ENCODE results near the gene TRIP13. TPM values are rescaled to one million over a fixed set of nuclear protein-coding genes. Genes with fewer than 3 reads are reported as not detected.
A peak's percentile ranks its signal among the peaks of the same experiment; 100 is the strongest.

Gene TRIP13
- total and polyA plus RNA-seq, 9 of the 15 experiments (the other 6 are each of a cell fraction or from before 2014, with no cell fraction given), result 24.1 to 116 (median 53.2) TPM

- TF ChIP-seq ZFP1 (CRISPR knock-in tag; IDR thresholded peaks at IDR 0.05), result no peak
- TF ChIP-seq ZBTB49 (CRISPR knock-in tag; IDR thresholded peaks at IDR 0.05; ENCODE audit: borderline replicate concordance), result no peak
- TF ChIP-seq ZNF165 (CRISPR knock-in tag; IDR thresholded peaks at IDR 0.05; ENCODE audit: borderline replicate concordance), result no peak
- no peak for TF ChIP-seq HMG20B (CRISPR knock-in tag; IDR thresholded peaks at IDR 0.05)
- TF ChIP-seq OTX1 (CRISPR knock-in tag; IDR thresholded peaks at IDR 0.05), result peak; percentile 41; the same call in 1 of the 2 replicates
- no peak for TF ChIP-seq RNF219 (CRISPR knock-in tag; IDR thresholded peaks at IDR 0.05)
- TF ChIP-seq CTBP1 (IDR thresholded peaks at IDR 0.05; ENCODE audit: borderline replicate concordance), result peak; percentile 87
- no peak for TF ChIP-seq ZFP36 (IDR thresholded peaks at IDR 0.05; ENCODE audit: low read depth, low read length, partially characterized antibody)
- no peak for TF ChIP-seq ZNF644 (tag; IDR thresholded peaks at IDR 0.05; ENCODE audit: low read depth)
- 0 out of 2 replicates have a peak, but pooled peaks have one; percentile 26 for TF ChIP-seq USF1 (CRISPR knock-in tag; IDR thresholded peaks at IDR 0.05)
- TF ChIP-seq ZNF124 (CRISPR knock-in tag; IDR thresholded peaks at IDR 0.05), result no peak
- no peak for TF ChIP-seq CLOCK (CRISPR knock-in tag; IDR thresholded peaks at IDR 0.05; ENCODE audit: borderline replicate concordance)
- TF ChIP-seq ZNF592 (IDR thresholded peaks at IDR 0.05), result peak; percentile 76
- TF ChIP-seq MTA2 (IDR thresholded peaks at IDR 0.05; ENCODE audit: low read depth), result peak; percentile 50; the same call in 1 of the 2 replicates
- TF ChIP-seq HLTF (IDR thresholded peaks at IDR 0.05), result no peak
These were observed at the start of gene TRIP13, which contains the start of gene BRD9 (continued) for GRCh38 chr5:892394-893136.

Measured in K562 (cell line).